Cardiac fibroblast (primary cell): ENCODE data around the gene FHL2.

Source experiments
- DNase-seq, 2 donors: peaks; one replicate each; pipeline versions ENCODE4 v3.0.0 to v3.0.0-alpha.2; 2010; ENCODE audit warnings: low read depth in 2 of 2
- H3K4me3 ChIP-seq, 2 donors: replicated peaks in 1 of 2; 1 replicate in 1 of 2; 2 replicates in 1 of 2; pipeline ENCODE4 v1.5.1; 2011; ENCODE audit warnings: low read depth in 2 of 2, low read length in 2 of 2, mild to moderate bottlenecking in 2 of 2, moderate library complexity in 1 of 2
- TF ChIP-seq, protein P1 (sequence below): IDR thresholded peaks from one replicate; pipeline ENCODE4 v1.5.1; 2011; ENCODE audit warnings: low read depth, mild to moderate bottlenecking, low read length, inconsistent platforms

FHL2 gene

GRCh38 chr2:105411720-105412407 is 13.0 kb upstream of the FHL2 start:
- H3K4me3 ChIP-seq = no peak overlapping the region
- no peak for DNase-seq
- TF ChIP-seq, protein P1, sequence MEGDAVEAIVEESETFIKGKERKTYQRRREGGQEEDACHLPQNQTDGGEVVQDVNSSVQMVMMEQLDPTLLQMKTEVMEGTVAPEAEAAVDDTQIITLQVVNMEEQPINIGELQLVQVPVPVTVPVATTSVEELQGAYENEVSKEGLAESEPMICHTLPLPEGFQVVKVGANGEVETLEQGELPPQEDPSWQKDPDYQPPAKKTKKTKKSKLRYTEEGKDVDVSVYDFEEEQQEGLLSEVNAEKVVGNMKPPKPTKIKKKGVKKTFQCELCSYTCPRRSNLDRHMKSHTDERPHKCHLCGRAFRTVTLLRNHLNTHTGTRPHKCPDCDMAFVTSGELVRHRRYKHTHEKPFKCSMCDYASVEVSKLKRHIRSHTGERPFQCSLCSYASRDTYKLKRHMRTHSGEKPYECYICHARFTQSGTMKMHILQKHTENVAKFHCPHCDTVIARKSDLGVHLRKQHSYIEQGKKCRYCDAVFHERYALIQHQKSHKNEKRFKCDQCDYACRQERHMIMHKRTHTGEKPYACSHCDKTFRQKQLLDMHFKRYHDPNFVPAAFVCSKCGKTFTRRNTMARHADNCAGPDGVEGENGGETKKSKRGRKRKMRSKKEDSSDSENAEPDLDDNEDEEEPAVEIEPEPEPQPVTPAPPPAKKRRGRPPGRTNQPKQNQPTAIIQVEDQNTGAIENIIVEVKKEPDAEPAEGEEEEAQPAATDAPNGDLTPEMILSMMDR = no peak

GRCh38 chr2:105410554-105410953 is 11.7 kb upstream of the FHL2 start:
- no peak overlapping the region for H3K4me3 ChIP-seq
- TF ChIP-seq, protein P1 = no peak
- peak; percentile 51 to 80 for DNase-seq

GRCh38 chr2:105409717-105410116 is 10.9 kb upstream of the FHL2 start:
- TF ChIP-seq, protein P1 = no peak
- peak; percentile 65 to 96 for DNase-seq
- no peak overlapping the region for H3K4me3 ChIP-seq

DNA sequence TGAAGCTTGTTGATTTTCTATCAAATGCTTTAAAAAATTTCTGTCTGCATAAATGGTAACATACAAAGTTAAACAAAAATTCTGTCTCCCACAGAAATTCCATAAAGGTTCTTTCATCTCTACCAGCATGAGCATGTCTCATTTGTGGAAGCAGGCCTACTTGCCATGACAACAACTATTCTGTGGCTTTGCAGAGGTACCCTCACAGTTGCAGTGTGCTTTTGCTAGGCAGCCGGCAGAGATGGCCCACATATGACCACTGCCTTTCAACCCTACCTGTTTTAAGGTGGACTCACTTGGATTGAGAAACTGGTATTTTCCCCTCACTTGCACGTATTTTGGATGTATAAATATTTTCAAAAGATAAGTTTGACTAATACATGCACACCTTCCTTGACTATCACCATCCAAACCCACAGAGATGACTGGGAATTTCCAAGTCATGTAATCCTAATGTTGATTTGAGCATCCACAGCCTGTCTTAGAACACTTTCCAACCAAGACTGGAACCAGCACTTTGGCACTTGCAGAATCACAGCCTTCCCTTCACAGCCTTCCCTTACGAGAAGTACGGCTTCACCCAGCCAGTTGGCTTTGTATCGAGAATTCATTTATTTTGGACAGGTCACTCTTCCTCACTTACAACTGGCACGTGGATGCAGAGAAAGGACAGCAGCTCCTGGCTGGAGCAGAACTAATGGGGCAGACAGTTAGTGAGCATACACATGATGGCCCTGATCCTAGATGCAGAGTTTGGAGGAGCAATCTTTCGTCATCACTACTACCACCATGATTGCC is 9.3 kb upstream of the FHL2 start:
- no peak for DNase-seq
- TF ChIP-seq, protein P1 = no peak
- no peak overlapping the region for H3K4me3 ChIP-seq

GRCh38 chr2:105406221-105406620 is 7.4 kb upstream of the FHL2 start:
- peak; percentile 70 to 80 for DNase-seq
- TF ChIP-seq, protein P1 = no peak
- no peak overlapping the region for H3K4me3 ChIP-seq

GRCh38 chr2:105405291-105405690 is 6.4 kb upstream of the FHL2 start:
- DNase-seq = peak; percentile 34 to 82
- TF ChIP-seq, protein P1 = no peak
- H3K4me3 ChIP-seq = no peak overlapping the region
